ENCODE results near the gene PKD2L1. TPM values are rescaled to one million over a fixed set of nuclear protein-coding genes. Genes with fewer than 3 reads are reported as not detected.
A peak's percentile ranks its signal among the peaks of the same experiment; 100 is the strongest.

PKD2L1 gene
- total RNA-seq, 1 donor from 2014 or later, result not detected

- Mint-ChIP-seq H3K36me3 (ENCODE audit: insufficient read depth) (no peaks in the 10 kb centered on the region), H3K9me3 (ENCODE audit: low read depth) (no peaks in the 10 kb centered on the region), H3K27ac (no peak overlapping the region), H3K27me3 (no peaks in the 10 kb centered on the region), H3K4me3 (ENCODE audit: low read depth) (no peak overlapping the region), H3K4me1 (ENCODE audit: low read depth) (peaks cover 30% of the 10 kb centered on the region)
- DNase-seq (ENCODE audit: low spot score, unreplicated experiment), result no peak
- no peak for TF ChIP-seq CTCF (IDR thresholded peaks at IDR 0.05; ENCODE audit: unreplicated experiment)
Observed at GRCh38 chr10:100342627-100342972, 12.6 kb upstream of the PKD2L1 start.

- no peaks in the 10 kb centered on the region for H3K27me3 Mint-ChIP-seq
- H3K4me1 Mint-ChIP-seq (ENCODE audit: low read depth), result peaks cover 30% of the 10 kb centered on the region
- H3K36me3 Mint-ChIP-seq (ENCODE audit: insufficient read depth), result no peaks in the 10 kb centered on the region
- H3K4me3 Mint-ChIP-seq (ENCODE audit: low read depth), result no peak overlapping the region
- H3K9me3 Mint-ChIP-seq (ENCODE audit: low read depth), result no peaks in the 10 kb centered on the region
- DNase-seq (ENCODE audit: low spot score, unreplicated experiment), result no peak
- TF ChIP-seq CTCF (IDR thresholded peaks at IDR 0.05; ENCODE audit: unreplicated experiment), result peak; percentile 56
- no peak overlapping the region for H3K27ac Mint-ChIP-seq
Observed at GRCh38 chr10:100341953-100342626, 12.1 kb upstream of the PKD2L1 start.

- Mint-ChIP-seq H3K27me3 (no peaks in the 10 kb centered on the region), H3K27ac (peak overlapping the region; percentile 35), H3K4me1 (ENCODE audit: low read depth) (peaks cover 28% of the 10 kb centered on the region), H3K36me3 (ENCODE audit: insufficient read depth) (no peaks in the 10 kb centered on the region), H3K4me3 (ENCODE audit: low read depth) (no peak overlapping the region), H3K9me3 (ENCODE audit: low read depth) (no peaks in the 10 kb centered on the region)
- no peak for DNase-seq (ENCODE audit: low spot score, unreplicated experiment)
- TF ChIP-seq CTCF (IDR thresholded peaks at IDR 0.05; ENCODE audit: unreplicated experiment), result no peak
Observed at GRCh38 chr10:100340948-100341847, 11.2 kb upstream of the PKD2L1 start.

- TF ChIP-seq CTCF (IDR thresholded peaks at IDR 0.05; ENCODE audit: unreplicated experiment), result no peak
- peaks cover 2% of the 10 kb centered on the region for H3K27me3 Mint-ChIP-seq
- H3K4me1 Mint-ChIP-seq (ENCODE audit: low read depth), result peaks cover 21% of the 10 kb centered on the region
- H3K27ac Mint-ChIP-seq, result no peak overlapping the region
- H3K36me3 Mint-ChIP-seq (ENCODE audit: insufficient read depth), result no peaks in the 10 kb centered on the region
- no peak overlapping the region for H3K4me3 Mint-ChIP-seq (ENCODE audit: low read depth)
- DNase-seq (ENCODE audit: low spot score, unreplicated experiment), result no peak
- H3K9me3 Mint-ChIP-seq (ENCODE audit: low read depth), result no peaks in the 10 kb centered on the region
Observed at GRCh38 chr10:100339236-100339635, 9.2 kb upstream of the PKD2L1 start.

- Mint-ChIP-seq H3K27ac (peak overlapping the region; percentile 71), H3K9me3 (ENCODE audit: low read depth) (no peaks in the 10 kb centered on the region), H3K4me1 (ENCODE audit: low read depth) (peaks cover 21% of the 10 kb centered on the region), H3K36me3 (ENCODE audit: insufficient read depth) (no peaks in the 10 kb centered on the region), H3K4me3 (ENCODE audit: low read depth) (no peak overlapping the region), H3K27me3 (peaks cover 9% of the 10 kb centered on the region)
- TF ChIP-seq CTCF (IDR thresholded peaks at IDR 0.05; ENCODE audit: unreplicated experiment), result peak; percentile 90
- DNase-seq (ENCODE audit: low spot score, unreplicated experiment), result peak; percentile 66
Observed at GRCh38 chr10:100338434-100339036, 8.5 kb upstream of the PKD2L1 start.
